GM19452 (cell line): ENCODE data around the gene DNAJC4.

Experiments
- ATAC-seq: cut with Tn5 transposase; IDR thresholded peaks from one replicate; pipeline ENCODE4 v1.9.1; 2021; ENCODE audit not compliant: unreplicated experiment

The DNAJC4 gene, protein sequence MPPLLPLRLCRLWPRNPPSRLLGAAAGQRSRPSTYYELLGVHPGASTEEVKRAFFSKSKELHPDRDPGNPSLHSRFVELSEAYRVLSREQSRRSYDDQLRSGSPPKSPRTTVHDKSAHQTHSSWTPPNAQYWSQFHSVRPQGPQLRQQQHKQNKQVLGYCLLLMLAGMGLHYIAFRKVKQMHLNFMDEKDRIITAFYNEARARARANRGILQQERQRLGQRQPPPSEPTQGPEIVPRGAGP

DNA sequence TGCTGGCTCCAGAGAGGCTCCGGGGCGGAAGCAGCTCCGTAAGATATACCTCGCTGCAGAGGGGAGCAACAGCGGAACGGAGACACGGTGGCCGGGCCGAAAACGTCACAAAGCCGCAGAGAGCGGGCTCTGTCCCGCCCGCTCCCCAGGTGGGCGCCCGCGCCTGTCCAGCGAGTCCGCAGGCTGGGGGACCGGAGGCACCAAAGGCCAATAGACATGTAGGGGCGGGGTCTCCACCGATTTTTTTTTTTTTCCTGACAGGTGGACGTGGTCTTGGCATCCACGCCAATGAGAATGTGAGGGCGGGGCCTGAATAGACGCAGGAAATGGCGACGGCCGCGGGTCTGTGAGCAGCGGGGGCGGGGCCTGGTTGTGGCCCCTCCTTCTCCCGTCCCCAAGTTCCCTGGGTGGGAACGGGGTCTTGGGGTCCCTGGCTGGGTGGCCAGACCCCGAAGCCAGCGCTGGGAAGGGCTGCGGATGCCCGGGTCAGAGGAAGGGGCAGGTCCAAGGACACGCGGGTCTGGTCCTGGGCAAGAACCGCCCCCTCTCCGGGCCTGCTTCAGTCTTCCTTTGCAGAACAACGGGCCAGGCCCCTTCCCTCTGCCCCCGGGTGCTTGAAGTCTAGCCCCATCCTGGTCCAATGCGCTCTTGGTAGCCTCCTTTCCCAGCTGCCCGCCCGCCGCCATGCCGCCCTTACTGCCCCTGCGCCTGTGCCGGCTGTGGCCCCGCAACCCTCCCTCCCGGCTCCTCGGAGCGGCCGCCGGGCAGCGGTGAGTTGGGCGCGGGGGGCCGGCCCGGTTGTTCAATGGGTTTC lies at the start of gene DNAJC4:
TSS of gene DNAJC4 (plus strand) at position 378 of the 814 bp plus-strand sequence. CDS start at position 685, 307 bp downstream.
- ATAC-seq: peak; percentile 55

DNA sequence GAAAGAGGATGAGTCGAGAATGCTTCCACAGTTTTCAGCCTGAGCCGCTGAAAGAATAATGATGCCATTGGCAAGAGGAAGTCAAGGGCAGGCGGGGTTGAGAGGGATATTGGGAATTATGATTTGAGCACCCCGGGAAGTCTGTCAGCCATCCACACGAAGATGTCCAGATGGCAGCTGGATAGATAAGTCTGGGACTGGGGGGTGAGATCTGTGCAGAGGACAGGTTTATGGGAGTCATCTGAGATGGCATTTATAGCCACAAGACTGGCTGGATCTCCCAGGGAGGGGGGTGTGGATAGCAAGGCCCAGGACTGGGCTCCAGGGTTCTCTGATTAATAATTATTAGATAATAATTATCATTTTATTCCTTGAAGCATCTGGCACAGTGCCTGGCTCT lies 49.5 kb upstream of the DNAJC4 start:
- no peak for ATAC-seq

- ATAC-seq: no peak
These were observed 48.6 kb upstream of the DNAJC4 start for GRCh38 chr11:64181506-64182411.

DNA sequence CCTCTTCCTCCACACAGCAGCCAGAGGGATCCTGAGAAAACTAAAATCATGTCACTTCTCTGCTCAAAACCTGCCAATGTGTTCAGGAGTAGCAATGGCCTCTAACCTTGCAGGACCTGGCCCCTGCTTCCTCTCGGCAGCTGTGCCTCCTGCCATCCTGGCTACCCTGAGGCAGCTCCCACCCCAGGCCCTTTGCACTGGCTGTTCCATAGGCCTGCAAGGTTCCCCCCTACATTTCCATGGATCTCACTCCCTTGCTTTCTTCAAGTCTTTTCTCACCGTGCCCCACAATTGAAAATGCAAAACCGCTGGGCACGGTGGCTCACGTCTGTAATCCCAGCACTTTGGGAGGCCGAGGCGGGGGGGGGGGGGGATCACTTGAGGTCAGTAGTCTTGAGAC lies 46.5 kb upstream of the DNAJC4 start:
- ATAC-seq: no peak

DNA sequence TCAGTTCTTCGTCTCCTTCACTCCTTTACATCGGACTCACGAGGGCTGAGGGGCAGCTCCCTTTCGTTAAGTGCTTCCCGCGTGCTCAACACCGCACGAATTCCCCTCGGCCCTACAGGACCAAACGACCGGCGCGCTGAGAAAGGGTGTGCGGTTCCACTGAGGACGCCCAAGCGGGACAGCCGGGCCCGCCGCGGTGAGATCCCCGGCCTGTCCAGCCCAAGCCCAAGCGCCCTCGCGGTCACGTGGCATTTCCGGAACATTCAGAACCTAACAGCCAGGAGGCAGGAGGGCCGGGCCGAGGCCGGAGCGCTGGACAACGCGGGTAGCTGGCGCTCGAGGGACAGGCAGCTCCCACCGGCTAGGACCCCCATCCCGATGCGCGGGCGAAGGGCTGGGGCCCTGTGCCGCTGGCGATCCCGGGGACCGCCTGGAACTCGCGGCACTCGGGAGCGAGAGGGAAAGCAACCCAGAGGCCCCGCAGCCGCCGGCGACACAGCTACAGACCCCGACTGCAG lies 45.1 kb upstream of the DNAJC4 start:
- ATAC-seq: peak; percentile 27

- peak; percentile 74 for ATAC-seq
These were observed 44.5 kb upstream of the DNAJC4 start, which contains the start of gene STIP1 for GRCh38 chr11:64185693-64186491. Gene STIP1, plus strand, starts transcription at chr11:64186171. Its CDS starts 91 bp downstream, at chr11:64186262.

DNA sequence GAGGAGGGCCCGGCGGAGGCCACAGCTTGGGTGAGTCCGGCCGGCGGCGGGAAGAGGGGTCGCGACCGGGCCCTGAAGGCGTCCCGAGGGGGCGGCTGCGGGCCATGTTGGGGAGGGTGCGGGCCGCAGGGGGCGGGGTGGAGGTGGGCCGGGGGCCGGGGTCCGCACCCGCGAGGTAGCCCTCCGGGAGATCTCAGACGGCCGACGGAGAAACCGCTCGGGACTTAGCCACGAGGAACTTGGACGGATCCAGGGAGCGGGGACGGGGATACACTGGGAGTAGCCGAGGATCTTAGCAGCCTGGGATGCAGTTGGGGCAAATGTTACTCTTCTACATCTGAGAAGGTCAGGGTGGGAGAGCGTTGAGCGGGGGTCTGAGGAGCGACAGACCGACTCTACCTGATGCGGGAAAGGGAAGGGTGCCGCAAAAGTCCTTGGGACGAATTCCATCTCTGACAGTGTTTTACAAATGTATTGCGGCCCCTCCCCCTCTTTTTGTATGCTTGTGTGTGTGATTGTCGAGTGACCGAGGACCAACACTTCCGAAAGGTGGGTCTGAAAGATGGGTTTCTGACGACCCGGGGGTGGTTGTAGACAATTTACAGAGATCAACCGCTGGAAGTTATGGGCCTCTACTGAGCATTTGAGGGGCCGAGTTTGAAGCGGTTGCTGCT lies 43.7 kb upstream of the DNAJC4 start:
- no peak for ATAC-seq

DNA sequence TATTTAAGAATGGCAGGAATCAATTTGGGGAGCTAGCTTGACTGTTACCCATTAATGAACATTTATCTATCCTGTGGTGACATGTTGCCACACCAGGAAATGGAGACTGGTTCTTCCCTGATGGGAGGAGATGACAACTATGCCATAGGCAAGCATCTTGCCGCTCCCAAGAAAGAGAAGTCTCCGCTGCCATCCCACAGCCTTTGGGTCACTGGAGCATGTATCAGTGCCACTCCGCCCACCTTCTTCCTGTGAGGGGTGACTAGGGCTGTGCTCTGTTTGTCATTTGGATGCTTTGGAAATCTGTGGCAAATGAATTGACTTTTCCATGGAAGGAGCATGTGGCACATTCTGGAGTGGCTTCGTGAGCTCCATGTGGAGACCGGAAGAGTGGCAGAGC lies 37.9 kb upstream of the DNAJC4 start:
- no peak for ATAC-seq

GRCh38 chr11:64196626-64197025 lies 33.7 kb upstream of the DNAJC4 start:
- no peak for ATAC-seq

- no peak for ATAC-seq
These were observed 31.8 kb upstream of the DNAJC4 start for GRCh38 chr11:64198511-64198910.

GRCh38 chr11:64201543-64201942 lies 28.8 kb upstream of the DNAJC4 start:
- ATAC-seq: no peak

DNA sequence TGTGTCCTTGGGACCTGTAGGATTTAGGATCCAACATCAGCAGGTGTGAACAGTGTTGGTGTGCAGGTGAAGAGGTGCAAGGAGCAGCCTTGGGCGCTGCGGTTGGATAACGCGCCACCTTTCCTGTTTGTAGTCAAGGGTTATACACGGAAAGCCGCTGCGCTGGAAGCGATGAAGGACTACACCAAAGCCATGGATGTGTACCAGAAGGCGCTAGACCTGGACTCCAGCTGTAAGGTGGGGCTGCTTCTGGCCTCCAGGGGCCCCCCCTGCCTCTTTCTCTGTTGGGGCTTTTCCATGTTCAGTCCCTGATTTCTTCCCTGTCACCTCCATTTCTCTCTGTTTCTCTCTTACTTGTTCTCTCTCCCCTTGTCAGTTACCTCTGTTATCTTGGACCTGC lies 27.4 kb upstream of the DNAJC4 start:
- no peak for ATAC-seq

DNA sequence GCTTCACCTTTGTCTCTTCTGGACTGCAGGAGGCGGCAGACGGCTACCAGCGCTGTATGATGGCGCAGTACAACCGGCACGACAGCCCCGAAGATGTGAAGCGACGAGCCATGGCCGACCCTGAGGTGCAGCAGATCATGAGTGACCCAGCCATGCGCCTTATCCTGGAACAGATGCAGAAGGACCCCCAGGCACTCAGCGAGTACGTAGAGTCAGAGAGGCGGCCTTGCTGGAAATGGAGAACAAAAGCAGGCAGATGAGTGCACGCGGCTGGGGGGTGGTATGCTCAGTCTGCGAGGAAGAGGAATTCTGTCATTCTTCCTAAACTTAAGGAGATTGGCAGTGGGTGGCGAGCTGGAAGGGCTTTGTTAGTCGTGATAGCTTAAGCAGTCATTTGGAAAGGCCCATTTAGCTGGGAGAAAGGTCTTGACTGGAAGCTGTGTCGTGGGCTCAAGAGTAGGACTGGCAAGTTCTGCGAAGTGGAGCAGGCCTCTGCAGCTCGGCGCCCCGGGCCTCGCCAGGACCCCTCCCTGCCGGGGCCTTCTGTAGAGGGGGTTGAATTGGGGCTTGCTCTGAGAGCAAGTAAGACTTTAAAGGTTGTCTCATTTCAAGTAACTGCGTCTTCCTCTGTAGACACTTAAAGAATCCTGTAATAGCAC lies 26.8 kb upstream of the DNAJC4 start:
- no peak for ATAC-seq

DNA sequence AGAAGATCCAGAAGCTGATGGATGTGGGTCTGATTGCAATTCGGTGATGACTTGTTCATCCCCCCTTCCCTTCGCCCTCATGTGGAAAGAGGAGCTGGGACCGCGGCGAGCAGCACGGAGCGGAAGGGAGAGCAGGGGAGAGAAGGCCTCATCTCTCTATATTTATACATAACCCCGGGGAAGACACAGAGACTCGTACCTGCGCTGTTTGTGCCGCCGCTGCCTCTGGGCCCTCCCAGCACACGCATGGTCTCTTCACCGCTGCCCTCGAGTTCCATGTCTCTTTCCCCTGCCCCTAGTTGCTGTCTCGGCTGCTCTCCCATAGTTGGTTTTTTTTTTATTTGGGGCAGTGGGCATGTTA lies 26.3 kb upstream of the DNAJC4 start:
- no peak for ATAC-seq

- ATAC-seq: no peak
These were observed 25.8 kb upstream of the DNAJC4 start for GRCh38 chr11:64204464-64204989.

DNA sequence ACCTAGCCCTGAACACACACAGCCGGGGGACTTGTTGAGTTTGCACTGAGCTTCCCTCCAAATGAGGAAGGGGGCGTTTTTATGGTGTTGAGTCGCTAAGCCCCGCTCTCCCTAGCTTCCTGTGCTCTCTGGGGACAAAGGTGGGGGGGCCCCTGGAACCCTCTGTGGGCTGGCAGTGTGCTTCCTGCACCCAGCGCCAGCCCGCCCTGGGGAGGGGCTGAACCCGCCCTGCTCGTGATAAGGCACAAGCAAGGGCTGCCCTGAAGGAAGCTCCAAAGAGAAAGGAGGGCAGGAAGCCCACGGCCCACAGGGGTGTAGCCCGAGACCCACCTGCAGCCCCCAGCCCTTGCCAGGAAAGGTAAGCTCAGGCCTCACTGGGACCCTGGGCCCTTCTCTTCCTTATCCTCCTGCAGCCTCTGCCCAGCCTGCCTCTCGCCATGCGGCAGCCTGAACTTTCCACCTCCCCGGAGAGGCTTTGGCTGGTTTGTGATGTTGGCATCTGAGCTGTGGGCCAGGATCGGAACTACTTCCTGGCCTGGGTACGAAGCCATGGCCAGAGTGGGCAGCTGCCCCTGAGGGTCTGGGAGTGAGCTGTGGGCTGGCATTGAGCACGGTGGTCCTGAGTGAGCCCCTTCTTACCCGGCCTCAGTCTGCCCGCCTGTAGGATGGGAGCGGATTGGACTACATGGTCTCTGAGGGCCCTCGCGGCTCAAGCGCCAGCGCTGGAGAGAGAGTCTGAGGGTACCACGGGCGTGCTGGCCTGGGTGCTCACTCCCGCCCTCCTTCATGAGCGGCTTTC lies 23.7 kb upstream of the DNAJC4 start, which contains the start of gene FERMT3:
TSS of gene FERMT3 (plus strand) at position 265 of the 799 bp plus-strand sequence. CDS start 644 bp downstream, outside the sequence.
- no peak for ATAC-seq

GRCh38 chr11:64207256-64208085 lies 22.9 kb upstream of the DNAJC4 start:
- ATAC-seq: peak; percentile 69
